GM19238 (cell line): ENCODE measurements around the gene NCOA6.

Source experiments
- DNase-seq: peaks from one replicate; pipeline ENCODE4 v3.0.0; 2011; ENCODE audit warnings: low spot score; ENCODE audit not compliant: insufficient read length

NCOA6 gene

GRCh38 chr20:34705397-34706301 is 119.8 kb downstream of the NCOA6 start:
- no peak for DNase-seq

GRCh38 chr20:34705008-34705396 is 120.4 kb downstream of the NCOA6 start:
- no peak for DNase-seq

GRCh38 chr20:34704177-34705007 is 121.1 kb downstream of the NCOA6 start, which contains the start of gene TP53INP2:
TP53INP2 (plus strand) TSS chr20:34704344; CDS start chr20:34708740, 4,396 bp downstream.
- peak; percentile 74 for DNase-seq

GRCh38 chr20:34703424-34704176 is 121.9 kb downstream of the NCOA6 start:
- DNase-seq = no peak

GRCh38 chr20:34703061-34703423 is 122.4 kb downstream of the NCOA6 start:
- no peak for DNase-seq

GRCh38 chr20:34701405-34702085 is 123.9 kb downstream of the NCOA6 start:
- no peak for DNase-seq

- DNase-seq = no peak
These were observed 132.0 kb downstream of the NCOA6 start for GRCh38 chr20:34693414-34693813.

- DNase-seq = no peak
These were observed 133.6 kb downstream of the NCOA6 start for GRCh38 chr20:34691838-34692237.

GRCh38 chr20:34689486-34689885 is 136.0 kb downstream of the NCOA6 start:
- no peak for DNase-seq

- DNase-seq = no peak
These were observed 141.8 kb downstream of the NCOA6 start for GRCh38 chr20:34683667-34684066.

GRCh38 chr20:34680586-34681175 is 144.8 kb downstream of the NCOA6 start:
- no peak for DNase-seq

- DNase-seq = peak; percentile 91
These were observed 148.6 kb downstream of the NCOA6 start, which contains the start of gene PIGU for GRCh38 chr20:34676642-34677373. PIGU (minus strand) TSS chr20:34677092; CDS start chr20:34677085, 7 bp downstream.

- DNase-seq = no peak
These were observed 149.3 kb downstream of the NCOA6 start for GRCh38 chr20:34675993-34676641.

GRCh38 chr20:34675561-34675960 is 149.9 kb downstream of the NCOA6 start:
- no peak for DNase-seq

GRCh38 chr20:34673412-34673811 is 152.0 kb downstream of the NCOA6 start:
- no peak for DNase-seq

GRCh38 chr20:34669094-34669493 is 156.4 kb downstream of the NCOA6 start:
- no peak for DNase-seq
